ENCODE results near the gene ANKS1B.

Gene ANKS1B

GRCh38 chr12:98686603-98687002 is 1298.1 kb downstream of the ANKS1B start:
- DNase-seq: no peak

Data from activated CD4-positive, alpha-beta T cell treated with anti-CD3 and anti-CD28 coated beads for 48 hours (primary cell).